ENCODE results near the gene KAZN.

Gene KAZN

GRCh38 chr1:14925336-14926136 lies 327.1 kb downstream of the KAZN start (continued):
- no peak for TF ChIP-seq CREB5 (CRISPR knock-in tag; IDR thresholded peaks at IDR 0.05; ENCODE audit: low read depth)
- TF ChIP-seq RARB (CRISPR knock-in tag; IDR thresholded peaks at IDR 0.05), result no peak

GRCh38 chr1:14926229-14926628 lies 327.7 kb downstream of the KAZN start:
- TF ChIP-seq POU6F1 (CRISPR knock-in tag; IDR thresholded peaks at IDR 0.05; ENCODE audit: borderline replicate concordance, low read depth), result no peak
- no peak for TF ChIP-seq TCF4 (CRISPR knock-in tag; IDR thresholded peaks at IDR 0.05; ENCODE audit: borderline replicate concordance)
- no peak for TF ChIP-seq TSHZ2 (CRISPR knock-in tag; IDR thresholded peaks at IDR 0.05)
- no peak for TF ChIP-seq ESRRG (CRISPR knock-in tag; IDR thresholded peaks at IDR 0.05)
- no peak for TF ChIP-seq TOX (CRISPR knock-in tag; IDR thresholded peaks at IDR 0.05; ENCODE audit: borderline replicate concordance)
- no peak for TF ChIP-seq ISL1 (CRISPR knock-in tag; IDR thresholded peaks at IDR 0.05)
- TF ChIP-seq GLIS3 (CRISPR knock-in tag; IDR thresholded peaks at IDR 0.05), result no peak
- no peak for TF ChIP-seq RARB (CRISPR knock-in tag; IDR thresholded peaks at IDR 0.05)
- TF ChIP-seq CREB5 (CRISPR knock-in tag; IDR thresholded peaks at IDR 0.05; ENCODE audit: low read depth), result no peak
- no peak for TF ChIP-seq ZFP30 (CRISPR knock-in tag; IDR thresholded peaks at IDR 0.05)
- no peak for TF ChIP-seq ZC3H10 (CRISPR knock-in tag; IDR thresholded peaks at IDR 0.05)
- TF ChIP-seq ZNF70 (CRISPR knock-in tag; IDR thresholded peaks at IDR 0.05), result no peak
- peak; percentile 13; the same call in 2 of the 3 replicates for ATAC-seq

- no peak for ATAC-seq
- no peak for TF ChIP-seq TSHZ2 (CRISPR knock-in tag; IDR thresholded peaks at IDR 0.05)
- TF ChIP-seq PPARA (CRISPR knock-in tag; IDR thresholded peaks at IDR 0.05; ENCODE audit: borderline replicate concordance), result no peak
- TF ChIP-seq ZC3H10 (CRISPR knock-in tag; IDR thresholded peaks at IDR 0.05), result no peak
- no peak for TF ChIP-seq ZFP30 (CRISPR knock-in tag; IDR thresholded peaks at IDR 0.05)
- no peak for TF ChIP-seq POU6F1 (CRISPR knock-in tag; IDR thresholded peaks at IDR 0.05; ENCODE audit: borderline replicate concordance, low read depth)
- no peak for TF ChIP-seq GLIS3 (CRISPR knock-in tag; IDR thresholded peaks at IDR 0.05)
- no peak for TF ChIP-seq ZNF565 (CRISPR knock-in tag; conservative IDR thresholded peaks at IDR 0.05; ENCODE audit: low read depth)
- no peak for TF ChIP-seq RARB (CRISPR knock-in tag; IDR thresholded peaks at IDR 0.05)
- no peak for TF ChIP-seq TOX (CRISPR knock-in tag; IDR thresholded peaks at IDR 0.05; ENCODE audit: borderline replicate concordance)
- TF ChIP-seq ZFP3 (CRISPR knock-in tag; IDR thresholded peaks at IDR 0.05), result no peak
- no peak for TF ChIP-seq BACH2 (CRISPR knock-in tag; IDR thresholded peaks at IDR 0.05; ENCODE audit: borderline replicate concordance)
- no peak for TF ChIP-seq TCF4 (CRISPR knock-in tag; IDR thresholded peaks at IDR 0.05; ENCODE audit: borderline replicate concordance)
- no peak for TF ChIP-seq CSRNP3 (CRISPR knock-in tag; IDR thresholded peaks at IDR 0.05)
- no peak for TF ChIP-seq OSR1 (CRISPR knock-in tag; IDR thresholded peaks at IDR 0.05)
- TF ChIP-seq ARNTL (CRISPR knock-in tag; IDR thresholded peaks at IDR 0.05; ENCODE audit: borderline replicate concordance, low read depth), result no peak
- TF ChIP-seq ESRRG (CRISPR knock-in tag; IDR thresholded peaks at IDR 0.05), result no peak
- TF ChIP-seq CREB5 (CRISPR knock-in tag; IDR thresholded peaks at IDR 0.05; ENCODE audit: low read depth), result no peak
- no peak for TF ChIP-seq ZNF70 (CRISPR knock-in tag; IDR thresholded peaks at IDR 0.05)
Observed at GRCh38 chr1:14926818-14927575, 328.5 kb downstream of the KAZN start.
